NCI-H1694 treated with DMSO at 0.1 percent for 48 hours (cell line): ENCODE results near the gene C3orf62.
A peak's percentile ranks its signal among the peaks of the same experiment; 100 is the strongest.
"Not testable (repeated sequence)": the region's sequence is repeated elsewhere in the genome, so short reads cannot be mapped to it uniquely, and the experiment has no call there.

Experiments used
- DNase-seq: peaks from one replicate; lab custom pipeline; 2025; lab: John Stamatoyannopoulos, UW

Gene C3orf62

GRCh38 chr3:49266410-49267095, 10.5 kb downstream of the C3orf62 start:
- DNase-seq: no peak

- DNase-seq: no peak
Measured at GRCh38 chr3:49265661-49266386, 11.2 kb downstream of the C3orf62 start.

- no peak for DNase-seq
Measured at GRCh38 chr3:49263159-49263889, 13.7 kb downstream of the C3orf62 start.

DNA sequence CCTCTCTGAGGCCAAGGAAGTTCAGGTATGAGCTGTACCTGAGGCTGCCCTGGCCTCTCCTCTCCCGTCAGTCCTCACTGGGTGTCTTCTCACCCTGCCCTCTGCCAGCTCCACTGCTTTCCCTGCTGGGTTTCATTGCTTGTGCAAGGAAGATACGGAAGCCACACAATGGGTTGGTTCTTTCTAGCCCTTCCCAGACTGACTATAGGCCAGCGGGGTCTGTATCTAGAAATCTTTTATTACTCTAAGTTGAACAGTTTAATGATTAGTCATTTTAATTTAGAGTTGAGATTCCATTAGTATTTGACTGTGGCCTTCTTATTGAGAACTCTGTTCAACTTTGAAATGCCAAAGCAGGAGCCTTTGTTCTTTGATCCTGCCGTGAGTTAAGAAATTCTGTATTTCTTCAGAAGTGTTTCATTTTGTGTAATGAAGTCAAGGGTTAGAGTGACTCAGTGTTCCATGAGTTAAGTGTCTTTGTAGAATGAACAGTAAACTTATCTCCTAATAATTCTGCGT, 16.2 kb downstream of the C3orf62 start:
- DNase-seq: no peak

DNA sequence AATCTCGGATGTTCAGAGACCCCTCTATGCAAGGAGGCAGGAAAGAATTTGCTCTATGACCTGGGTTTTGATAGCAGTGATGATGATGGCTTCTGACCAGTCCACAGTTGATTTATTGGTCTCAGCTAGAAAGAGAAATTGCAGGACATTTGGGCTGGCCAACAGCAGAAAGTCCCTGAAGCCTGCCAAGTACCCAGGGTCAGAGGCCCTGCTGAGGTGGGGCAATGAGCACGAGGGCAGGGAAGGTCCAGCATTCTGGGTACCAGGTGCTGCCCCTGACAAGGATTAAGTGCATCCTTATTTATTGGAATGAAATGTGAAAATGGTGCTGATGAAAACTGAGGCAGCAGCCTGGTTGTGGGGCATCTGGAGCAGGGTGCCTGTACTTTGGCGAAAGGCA, 19.8 kb downstream of the C3orf62 start:
- DNase-seq: no peak

- DNase-seq: no peak
Measured at GRCh38 chr3:49255718-49256511, 21.1 kb downstream of the C3orf62 start.

GRCh38 chr3:49255112-49255511, 21.9 kb downstream of the C3orf62 start:
- no peak for DNase-seq

DNA sequence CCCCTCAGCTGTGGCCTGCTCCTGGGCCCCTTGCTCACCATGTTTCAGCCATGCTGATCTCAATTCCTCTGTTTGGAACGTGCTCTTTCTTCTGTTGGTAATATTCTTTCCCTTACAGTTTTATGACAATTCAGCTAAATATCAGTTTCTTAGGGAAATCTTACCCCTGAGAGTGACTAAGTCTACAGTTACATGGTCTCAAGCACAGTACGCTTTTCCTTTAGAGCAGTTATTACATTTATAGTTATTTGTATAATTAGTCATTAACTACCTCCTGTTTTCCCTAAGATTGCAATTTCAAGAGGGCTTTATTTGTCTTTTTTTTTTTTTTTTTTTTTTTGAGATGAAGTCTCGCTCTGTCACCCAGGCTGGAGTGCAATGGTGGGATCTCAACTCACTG, 23.5 kb downstream of the C3orf62 start:
- DNase-seq: no peak

DNA sequence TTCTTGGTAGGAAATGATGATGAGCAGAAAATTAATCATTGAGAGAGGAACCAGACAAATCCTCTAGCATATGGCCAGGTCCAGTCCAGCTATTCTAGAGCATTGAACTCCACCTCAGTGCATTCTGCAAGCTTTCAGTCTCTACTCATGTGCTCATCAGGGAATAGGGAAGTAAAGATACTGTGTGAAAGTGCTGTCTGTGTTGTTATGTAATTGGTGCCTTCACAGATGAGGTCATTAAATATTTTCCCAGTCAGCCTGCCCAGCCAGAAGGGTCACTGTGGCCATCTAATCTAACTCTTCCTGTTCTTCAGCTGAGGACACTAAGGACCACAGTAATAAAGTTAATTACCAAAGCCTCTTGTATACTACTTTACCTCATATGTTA, 28.2 kb downstream of the C3orf62 start:
- DNase-seq: no peak

GRCh38 chr3:49244581-49245205, 32.3 kb downstream of the C3orf62 start:
- no peak for DNase-seq

DNA sequence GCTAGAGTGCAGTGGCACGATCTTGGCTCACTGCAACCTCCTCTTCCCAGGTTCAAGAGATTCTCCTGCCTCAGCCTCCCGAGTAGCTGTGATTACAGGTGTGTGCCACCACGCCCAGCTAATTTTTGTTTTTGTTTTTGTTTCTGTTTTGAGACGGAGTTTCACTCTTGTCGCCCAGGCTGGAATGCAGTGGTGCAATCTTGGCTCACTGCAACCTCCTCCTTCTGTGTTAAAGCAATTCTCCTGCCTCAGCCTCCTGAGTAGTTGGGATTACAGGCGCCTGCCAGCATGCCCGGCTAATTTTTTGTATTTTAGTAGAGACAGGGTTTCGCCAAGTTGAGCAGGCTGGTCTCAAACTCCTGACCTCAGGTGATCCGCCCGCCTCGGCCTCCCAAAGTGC, 36.9 kb downstream of the C3orf62 start:
- not testable (repeated sequence) for DNase-seq

- DNase-seq: peak; percentile 14
Measured at GRCh38 chr3:49238274-49239127, 38.5 kb downstream of the C3orf62 start.

GRCh38 chr3:49237344-49237743, 39.7 kb downstream of the C3orf62 start:
- DNase-seq: no peak

- no peak for DNase-seq
Measured at GRCh38 chr3:49236226-49236625, 40.8 kb downstream of the C3orf62 start.

GRCh38 chr3:49228817-49229216, 48.2 kb downstream of the C3orf62 start:
- DNase-seq: not testable (repeated sequence)

- no peak for DNase-seq
Measured at GRCh38 chr3:49222002-49222401, 55.0 kb downstream of the C3orf62 start.

DNA sequence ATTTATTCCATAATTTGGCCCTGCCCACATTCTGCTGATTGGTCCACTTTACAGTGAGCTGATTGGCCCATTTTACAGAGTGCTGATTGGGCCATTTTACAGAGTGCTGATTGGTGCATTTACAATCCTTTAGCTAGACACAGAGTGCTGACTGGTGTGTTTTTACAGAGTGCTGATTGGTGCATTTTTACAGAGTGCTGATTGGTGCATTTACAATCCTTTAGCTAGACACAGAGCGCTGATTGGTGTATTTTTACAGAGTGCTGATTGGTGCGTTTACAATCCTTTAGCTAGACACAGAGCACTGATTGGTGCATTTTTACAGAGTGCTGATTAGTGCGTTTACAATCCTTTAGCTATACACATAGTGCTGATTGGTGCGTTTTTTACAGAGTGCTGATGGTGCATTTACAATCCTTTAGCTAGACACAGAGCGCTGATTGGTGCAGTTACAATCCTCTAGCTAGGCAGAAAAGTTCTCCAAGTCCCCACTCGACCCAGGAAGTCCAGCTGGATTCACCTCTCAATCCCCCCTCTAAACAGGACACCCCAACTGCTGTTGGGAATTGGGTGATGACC, 56.0 kb downstream of the C3orf62 start:
- not testable (repeated sequence) for DNase-seq

DNA sequence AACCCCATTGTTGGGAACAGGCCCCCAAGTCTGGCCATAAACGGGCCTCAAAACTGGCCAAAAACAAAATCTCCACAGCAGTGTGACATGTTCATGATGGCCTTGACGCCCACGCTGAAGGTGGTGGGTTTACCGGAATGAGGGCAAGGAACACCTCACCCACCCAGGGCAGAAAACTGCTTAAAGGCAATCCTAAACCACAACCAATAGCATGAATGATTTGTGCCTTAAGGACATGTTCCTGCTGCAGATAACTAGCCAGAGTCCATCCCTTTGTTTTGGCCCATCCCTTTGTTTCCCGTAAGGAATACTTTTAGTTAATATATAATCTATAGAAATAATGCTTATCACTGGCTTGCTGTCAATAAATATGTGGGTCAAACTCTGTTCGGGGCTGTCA, 57.9 kb downstream of the C3orf62 start:
- DNase-seq: no peak
